ENCODE data around the gene ZNF488. TPM values are rescaled to one million over a fixed set of nuclear protein-coding genes. Genes with fewer than 3 reads are reported as not detected.

Gene ZNF488
- total RNA-seq, 1 experiment from 2014 or later, result 5.6 TPM

DNA sequence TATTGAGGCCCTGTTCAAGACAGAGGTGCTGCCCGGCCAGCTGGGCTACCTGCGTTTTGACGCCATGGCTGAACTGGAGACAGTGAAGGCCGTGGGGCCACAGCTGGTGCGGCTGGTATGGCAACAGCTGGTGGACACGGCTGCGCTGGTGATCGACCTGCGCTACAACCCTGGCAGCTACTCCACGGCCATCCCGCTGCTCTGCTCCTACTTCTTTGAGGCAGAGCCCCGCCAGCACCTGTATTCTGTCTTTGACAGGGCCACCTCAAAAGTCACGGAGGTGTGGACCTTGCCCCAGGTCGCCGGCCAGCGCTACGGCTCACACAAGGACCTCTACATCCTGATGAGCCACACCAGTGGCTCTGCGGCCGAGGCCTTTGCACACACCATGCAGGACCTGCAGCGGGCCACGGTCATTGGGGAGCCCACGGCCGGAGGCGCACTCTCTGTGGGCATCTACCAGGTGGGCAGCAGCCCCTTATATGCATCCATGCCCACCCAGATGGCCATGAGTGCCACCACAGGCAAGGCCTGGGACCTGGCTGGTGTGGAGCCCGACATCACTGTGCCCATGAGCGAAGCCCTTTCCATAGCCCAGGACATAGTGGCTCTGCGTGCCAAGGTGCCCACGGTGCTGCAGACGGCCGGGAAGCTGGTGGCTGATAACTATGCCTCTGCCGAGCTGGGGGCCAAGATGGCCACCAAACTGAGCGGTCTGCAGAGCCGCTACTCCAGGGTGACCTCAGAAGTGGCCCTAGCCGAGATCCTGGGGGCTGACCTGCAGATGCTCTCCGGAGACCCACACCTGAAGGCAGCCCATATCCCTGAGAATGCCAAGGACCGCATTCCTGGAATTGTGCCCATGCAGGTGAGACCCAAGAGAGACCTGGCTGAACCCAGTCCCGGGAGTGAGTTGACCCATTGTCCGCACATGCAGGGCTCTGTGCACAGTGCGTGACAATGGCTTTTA, 33.1 kb downstream of the ZNF488 start:
- no peaks in the 10 kb centered on the region; the same call in 1 of the 2 replicates for H3K4me1 ChIP-seq
- H3K36me3 ChIP-seq (ENCODE audit: control insufficient read depth, insufficient read depth, low read length), result no peaks in the 10 kb centered on the region
- Mint-ChIP-seq H3K27me3 (ENCODE audit: insufficient read depth, unreplicated experiment) (no peaks in the 10 kb centered on the region), H3K9me3 (ENCODE audit: unreplicated experiment) (no peaks in the 10 kb centered on the region), H3K36me3 (ENCODE audit: insufficient read depth, unreplicated experiment) (no peaks in the 10 kb centered on the region), H3K4me3 (ENCODE audit: unreplicated experiment) (no peak overlapping the region), H3K27ac (ENCODE audit: unreplicated experiment) (no peak overlapping the region), H3K4me1 (ENCODE audit: low read depth, unreplicated experiment) (no peaks in the 10 kb centered on the region)
- peak in 1 of 2 experiments; percentile 31 for DNase-seq
- BruUV-seq (replicated peaks), result no TSS peak
- TF ChIP-seq, protein P1, sequence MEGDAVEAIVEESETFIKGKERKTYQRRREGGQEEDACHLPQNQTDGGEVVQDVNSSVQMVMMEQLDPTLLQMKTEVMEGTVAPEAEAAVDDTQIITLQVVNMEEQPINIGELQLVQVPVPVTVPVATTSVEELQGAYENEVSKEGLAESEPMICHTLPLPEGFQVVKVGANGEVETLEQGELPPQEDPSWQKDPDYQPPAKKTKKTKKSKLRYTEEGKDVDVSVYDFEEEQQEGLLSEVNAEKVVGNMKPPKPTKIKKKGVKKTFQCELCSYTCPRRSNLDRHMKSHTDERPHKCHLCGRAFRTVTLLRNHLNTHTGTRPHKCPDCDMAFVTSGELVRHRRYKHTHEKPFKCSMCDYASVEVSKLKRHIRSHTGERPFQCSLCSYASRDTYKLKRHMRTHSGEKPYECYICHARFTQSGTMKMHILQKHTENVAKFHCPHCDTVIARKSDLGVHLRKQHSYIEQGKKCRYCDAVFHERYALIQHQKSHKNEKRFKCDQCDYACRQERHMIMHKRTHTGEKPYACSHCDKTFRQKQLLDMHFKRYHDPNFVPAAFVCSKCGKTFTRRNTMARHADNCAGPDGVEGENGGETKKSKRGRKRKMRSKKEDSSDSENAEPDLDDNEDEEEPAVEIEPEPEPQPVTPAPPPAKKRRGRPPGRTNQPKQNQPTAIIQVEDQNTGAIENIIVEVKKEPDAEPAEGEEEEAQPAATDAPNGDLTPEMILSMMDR (IDR thresholded peaks at IDR 0.05; ENCODE audit: insufficient read depth in 1 of 2, low read depth in 1 of 2, low read length in 1 of 2, severe bottlenecking in 1 of 2, unreplicated experiment in 1 of 2), result no peak
- POLR2A ChIA-PET, result no interaction called here
- CTCF ChIA-PET, result interaction anchor here (1.1 kb wide), 1 partner anchor 27 kb away, joined by 3 read pairs; no protein-coding TSS in a partner anchor
- no peaks in the 10 kb centered on the region for H3K9me3 ChIP-seq
- H3K27me3 ChIP-seq (replicated peaks; ENCODE audit: control insufficient read depth, insufficient read depth, low read length), result no peaks in the 10 kb centered on the region
- no peak overlapping the region for H3K4me3 ChIP-seq (ENCODE audit: low read depth, low read length)
- intact Hi-C loops (cut with micrococcal nuclease; ENCODE audit: unreplicated experiment), result no loop called here

DNA sequence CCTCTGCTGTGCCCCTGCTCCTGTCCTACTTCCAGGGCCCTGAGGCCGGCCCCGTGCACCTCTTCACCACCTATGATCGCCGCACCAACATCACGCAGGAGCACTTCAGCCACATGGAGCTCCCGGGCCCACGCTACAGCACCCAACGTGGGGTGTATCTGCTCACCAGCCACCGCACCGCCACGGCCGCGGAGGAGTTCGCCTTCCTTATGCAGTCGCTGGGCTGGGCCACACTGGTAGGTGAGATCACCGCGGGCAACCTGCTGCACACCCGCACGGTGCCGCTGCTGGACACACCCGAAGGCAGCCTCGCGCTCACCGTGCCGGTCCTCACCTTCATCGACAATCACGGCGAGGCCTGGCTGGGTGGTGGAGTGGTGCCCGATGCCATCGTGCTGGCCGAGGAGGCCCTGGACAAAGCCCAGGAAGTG, 34.1 kb downstream of the ZNF488 start:
- TF ChIP-seq, protein P1 (IDR thresholded peaks at IDR 0.05; ENCODE audit: insufficient read depth in 1 of 2, low read depth in 1 of 2, low read length in 1 of 2, severe bottlenecking in 1 of 2, unreplicated experiment in 1 of 2), result no peak
- Mint-ChIP-seq H3K36me3 (ENCODE audit: insufficient read depth, unreplicated experiment) (no peaks in the 10 kb centered on the region), H3K27me3 (ENCODE audit: insufficient read depth, unreplicated experiment) (no peaks in the 10 kb centered on the region), H3K4me3 (ENCODE audit: unreplicated experiment) (no peak overlapping the region), H3K27ac (ENCODE audit: unreplicated experiment) (no peak overlapping the region), H3K4me1 (ENCODE audit: low read depth, unreplicated experiment) (no peaks in the 10 kb centered on the region), H3K9me3 (ENCODE audit: unreplicated experiment) (no peaks in the 10 kb centered on the region)
- no peaks in the 10 kb centered on the region; the same call in 1 of the 2 replicates for H3K4me1 ChIP-seq
- no peaks in the 10 kb centered on the region for H3K36me3 ChIP-seq (ENCODE audit: control insufficient read depth, insufficient read depth, low read length)
- ChIA-PET POLR2A (no interaction called here), CTCF (no interaction called here)
- no peaks in the 10 kb centered on the region for H3K27me3 ChIP-seq (replicated peaks; ENCODE audit: control insufficient read depth, insufficient read depth, low read length)
- no TSS peak for BruUV-seq (replicated peaks)
- intact Hi-C loops (cut with micrococcal nuclease; ENCODE audit: unreplicated experiment), result no loop called here
- H3K9me3 ChIP-seq, result no peaks in the 10 kb centered on the region
- H3K4me3 ChIP-seq (ENCODE audit: low read depth, low read length), result no peak overlapping the region
- peak in 1 of 2 experiments; percentile 33 for DNase-seq

DNA sequence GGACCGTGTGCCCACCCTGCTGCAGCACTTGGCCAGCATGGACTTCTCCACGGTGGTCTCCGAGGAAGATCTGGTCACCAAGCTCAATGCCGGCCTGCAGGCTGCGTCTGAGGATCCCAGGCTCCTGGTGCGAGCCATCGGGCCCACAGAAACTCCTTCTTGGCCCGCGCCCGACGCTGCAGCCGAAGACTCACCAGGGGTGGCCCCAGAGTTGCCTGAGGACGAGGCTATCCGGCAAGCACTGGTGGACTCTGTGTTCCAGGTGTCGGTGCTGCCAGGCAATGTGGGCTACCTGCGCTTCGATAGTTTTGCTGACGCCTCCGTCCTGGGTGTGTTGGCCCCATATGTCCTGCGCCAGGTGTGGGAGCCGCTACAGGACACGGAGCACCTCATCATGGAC, 34.6 kb downstream of the ZNF488 start:
- Histone ChIP-seq H3K36me3 (ENCODE audit: control insufficient read depth, insufficient read depth, low read length) (no peaks in the 10 kb centered on the region), H3K4me3 (ENCODE audit: low read depth, low read length) (no peak overlapping the region), H3K9me3 (no peaks in the 10 kb centered on the region), H3K4me1 (no peaks in the 10 kb centered on the region; the same call in 1 of the 2 replicates), H3K27me3 (replicated peaks; ENCODE audit: control insufficient read depth, insufficient read depth, low read length) (no peaks in the 10 kb centered on the region)
- intact Hi-C loops (cut with micrococcal nuclease; ENCODE audit: unreplicated experiment), result no loop called here
- DNase-seq, result no peak
- ChIA-PET POLR2A (no interaction called here), CTCF (no interaction called here)
- H3K4me3 Mint-ChIP-seq (ENCODE audit: unreplicated experiment), result no peak overlapping the region
- no TSS peak for BruUV-seq (replicated peaks)
- H3K36me3 Mint-ChIP-seq (ENCODE audit: insufficient read depth, unreplicated experiment), result no peaks in the 10 kb centered on the region
- H3K4me1 Mint-ChIP-seq (ENCODE audit: low read depth, unreplicated experiment), result no peaks in the 10 kb centered on the region
- no peaks in the 10 kb centered on the region for H3K27me3 Mint-ChIP-seq (ENCODE audit: insufficient read depth, unreplicated experiment)
- H3K9me3 Mint-ChIP-seq (ENCODE audit: unreplicated experiment), result no peaks in the 10 kb centered on the region
- H3K27ac Mint-ChIP-seq (ENCODE audit: unreplicated experiment), result no peak overlapping the region
- TF ChIP-seq, protein P1 (IDR thresholded peaks at IDR 0.05; ENCODE audit: insufficient read depth in 1 of 2, low read depth in 1 of 2, low read length in 1 of 2, severe bottlenecking in 1 of 2, unreplicated experiment in 1 of 2), result no peak

Measured in Caco-2 (cell line).